Fibroblast of villous mesenchyme (primary cell): Measurements from ENCODE around the gene SEPTIN5. TPM values are rescaled to one million over a fixed set of nuclear protein-coding genes. Genes with fewer than 3 reads are reported as not detected.
"Not testable (repeated sequence)": the region's sequence is repeated elsewhere in the genome, so short reads cannot be mapped to it uniquely, and the experiment has no call there.

Experiments
- DNase-seq: peaks from one replicate; pipeline ENCODE4 v3.0.0-alpha.2; 2010; ENCODE audit warnings: low read depth
- H3K4me3 ChIP-seq: 2 replicates; pipeline ENCODE4 v1.5.1; 2011; ENCODE audit warnings: low read depth, mild to moderate bottlenecking, low read length
- CTCF ChIP-seq: IDR thresholded peaks from 2 replicates; pipeline ENCODE4 v1.5.1; 2012; ENCODE audit warnings: low read depth, mild to moderate bottlenecking, low read length; ENCODE audit not compliant: insufficient read depth
- total RNA-seq: library from RNA; depleted of rRNA; stranded (reverse); fragments of >200 nt; gene quantifications from 2 replicates; pipeline ENCODE4 v1.2.3, GENCODE V29; 2012

SEPTIN5 gene
- total RNA-seq, 1 donor, result 10.4 TPM

GRCh38 chr22:19691721-19692341, 22.5 kb upstream of the SEPTIN5 start:
- DNase-seq, result peak; percentile 85
- TF ChIP-seq CTCF, result no peak
- H3K4me3 ChIP-seq, result peak overlapping the region; percentile 13

- no peak for DNase-seq
- TF ChIP-seq CTCF, result no peak
- no peak overlapping the region for H3K4me3 ChIP-seq
These were observed 20.7 kb upstream of the SEPTIN5 start for GRCh38 chr22:19693581-19693980.

GRCh38 chr22:19693981-19694670, 20.2 kb upstream of the SEPTIN5 start:
- TF ChIP-seq CTCF, result no peak
- H3K4me3 ChIP-seq, result no peak overlapping the region
- DNase-seq, result no peak

- DNase-seq, result no peak
- H3K4me3 ChIP-seq, result no peak overlapping the region
- no peak for TF ChIP-seq CTCF
These were observed 19.6 kb upstream of the SEPTIN5 start for GRCh38 chr22:19694696-19695095.

GRCh38 chr22:19696504-19697276, 17.6 kb upstream of the SEPTIN5 start:
- TF ChIP-seq CTCF, result no peak
- H3K4me3 ChIP-seq, result no peak overlapping the region
- no peak for DNase-seq

GRCh38 chr22:19697871-19698270, 16.4 kb upstream of the SEPTIN5 start:
- not testable (repeated sequence) for H3K4me3 ChIP-seq, DNase-seq

- TF ChIP-seq CTCF, result no peak
- H3K4me3 ChIP-seq, result no peak overlapping the region
- DNase-seq, result no peak
These were observed 13.4 kb upstream of the SEPTIN5 start for GRCh38 chr22:19700790-19701419.
